NK-92 (cell line): ENCODE data around the gene PYGO1.
"Not testable (repeated sequence)": the region's sequence is repeated elsewhere in the genome, so short reads cannot be mapped to it uniquely, and the experiment has no call there.

Experiments
- DNase-seq: peaks from one replicate; lab custom pipeline; 2025; ENCODE audit not compliant: unreplicated experiment; lab: John Stamatoyannopoulos, UW

Gene PYGO1

GRCh38 chr15:55513152-55513551 is 75.0 kb downstream of the PYGO1 start:
- no peak for DNase-seq

- no peak for DNase-seq
These were observed 80.6 kb downstream of the PYGO1 start for GRCh38 chr15:55507567-55507966.

GRCh38 chr15:55505407-55505806 is 82.7 kb downstream of the PYGO1 start:
- DNase-seq = not testable (repeated sequence)

DNA sequence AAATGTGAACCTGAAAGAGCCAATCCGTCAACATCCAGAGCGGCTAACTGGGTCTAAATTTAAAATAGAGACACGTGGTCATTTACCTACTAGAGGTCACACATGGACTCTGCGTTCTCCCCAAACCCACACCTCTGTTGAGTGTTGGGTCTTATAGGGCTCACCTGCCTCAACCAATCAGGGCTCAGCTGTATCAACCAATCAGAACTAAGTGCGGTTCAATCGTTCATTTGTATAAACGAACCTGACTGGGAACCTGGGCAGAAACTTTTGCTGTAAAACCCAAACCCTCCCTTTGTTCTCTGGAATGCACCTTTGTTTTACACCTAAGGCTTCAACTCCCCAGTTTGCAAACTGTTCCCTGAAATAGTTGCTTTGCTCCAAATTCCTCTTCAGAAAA is 89.0 kb downstream of the PYGO1 start:
- no peak for DNase-seq

DNA sequence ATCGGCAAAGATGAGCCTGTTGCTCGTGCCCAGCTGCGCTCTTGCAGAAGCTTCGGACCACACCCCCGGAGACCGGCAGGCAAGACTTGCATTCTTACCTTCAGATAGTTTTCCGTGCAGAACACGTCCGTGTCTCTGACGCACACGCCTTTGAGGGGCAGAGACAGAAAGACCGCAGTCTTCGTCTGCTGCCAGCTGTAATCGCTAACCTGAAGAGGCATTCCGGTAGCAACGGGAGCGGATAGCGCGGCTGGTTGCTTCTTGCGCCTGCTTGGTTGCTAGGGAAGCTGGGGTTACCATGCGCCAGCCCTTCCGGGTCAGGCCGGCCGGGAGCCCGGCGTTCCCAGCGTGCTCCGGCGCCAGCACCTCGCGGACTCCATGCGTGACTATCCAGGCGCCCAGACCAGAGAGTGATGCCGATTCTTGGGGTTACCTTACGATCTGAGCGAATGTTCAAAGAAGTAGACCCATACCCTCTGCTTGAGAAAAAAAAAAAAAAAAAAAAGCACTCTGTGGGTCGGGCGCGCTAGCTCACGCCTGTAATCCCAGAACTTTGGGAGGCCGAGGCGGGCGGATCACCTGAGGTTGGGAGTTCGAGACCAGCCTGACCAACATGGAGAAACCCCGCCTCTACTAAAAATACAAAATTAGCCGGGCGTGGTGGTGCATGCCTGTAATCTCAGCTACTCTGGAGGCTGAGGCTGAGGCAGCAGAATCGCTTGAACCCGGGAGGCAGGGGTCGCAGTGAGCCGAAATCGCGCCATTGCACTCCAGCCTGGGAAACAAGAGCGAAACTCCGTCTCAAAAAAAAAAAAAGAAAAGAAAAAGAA is 89.8 kb downstream of the PYGO1 start:
- DNase-seq = not testable (repeated sequence)

DNA sequence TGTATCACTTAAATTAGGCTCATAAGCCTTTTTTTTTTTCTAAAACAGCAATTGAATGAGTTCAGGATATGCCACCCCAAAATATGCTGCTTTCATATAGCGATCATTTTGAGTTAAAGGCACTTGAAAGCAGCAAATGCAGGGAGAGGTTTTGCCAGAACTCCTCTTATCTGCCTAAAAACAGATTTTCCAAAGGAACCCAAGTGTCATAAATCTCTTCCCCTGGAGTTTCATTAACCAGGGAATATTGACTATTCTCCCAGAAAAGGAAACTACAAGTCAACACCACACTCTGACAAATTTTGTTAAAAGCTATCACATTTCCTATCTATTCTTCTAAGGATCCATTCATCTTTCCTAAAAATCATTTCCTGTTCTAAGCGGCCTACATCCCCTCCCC is 91.4 kb downstream of the PYGO1 start:
- no peak for DNase-seq

DNA sequence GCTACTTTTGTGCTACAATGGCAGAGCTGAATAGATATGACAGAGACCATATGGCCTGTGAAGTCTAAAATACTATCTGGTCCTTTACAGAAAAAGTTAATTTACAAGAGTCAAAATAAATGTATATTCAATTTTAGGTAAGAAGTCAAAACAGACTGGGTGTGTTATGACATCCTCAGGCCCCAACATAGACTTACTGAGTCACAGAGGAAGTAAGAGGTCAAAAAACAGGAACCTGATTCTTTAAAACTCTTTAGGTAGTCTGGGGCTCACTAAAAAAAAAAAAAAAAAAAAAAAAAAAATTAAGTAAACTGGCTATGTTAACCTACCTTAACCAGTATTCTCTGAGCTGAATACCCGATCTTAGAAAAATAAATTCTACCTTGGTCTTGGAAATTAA is 93.2 kb downstream of the PYGO1 start:
- DNase-seq = no peak

DNA sequence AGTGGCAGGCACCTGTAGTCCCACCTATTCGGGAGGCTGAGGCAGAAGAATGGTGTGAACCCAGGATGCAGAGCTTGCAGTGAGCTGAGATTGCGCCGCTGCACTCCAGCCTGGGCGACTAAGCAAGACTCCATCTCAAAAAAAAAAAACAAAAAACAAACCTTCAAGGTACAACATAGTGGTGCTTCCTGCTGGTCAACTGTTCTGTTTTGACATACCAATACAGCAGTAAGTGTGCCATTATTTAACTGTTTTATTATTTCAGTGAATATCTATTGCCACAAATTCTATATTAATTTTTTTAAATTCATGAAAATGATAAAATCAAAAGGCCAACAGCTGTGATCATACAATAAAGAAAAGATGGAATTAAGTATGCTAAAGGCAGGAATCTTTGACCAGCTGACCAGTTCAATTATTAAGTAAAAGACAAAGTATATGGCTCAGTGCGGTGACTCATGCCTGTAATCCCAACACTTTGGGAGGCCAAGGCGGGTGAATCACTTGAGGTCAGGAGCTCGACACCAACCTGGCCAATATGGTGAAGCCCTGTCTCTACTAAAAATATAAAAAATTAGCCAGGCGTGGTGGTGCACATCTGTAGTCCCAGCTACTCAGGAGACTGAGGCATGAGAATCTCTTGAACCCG is 99.1 kb downstream of the PYGO1 start:
- DNase-seq = not testable (repeated sequence)
